ENCODE measurements around the gene LMO7.

LMO7 gene

GRCh38 chr13:75832812-75833211, 196.7 kb downstream of the LMO7 start:
- H2BK5ac ChIP-seq (ENCODE audit: low read depth, low read length, poor library complexity, severe bottlenecking) = no peak overlapping the region
- H2AFZ ChIP-seq (ENCODE audit: low read depth, low read length) = no peak overlapping the region
- no peak overlapping the region for H3K4me2 ChIP-seq (ENCODE audit: low read length, poor library complexity, severe bottlenecking)
- H3K79me1 ChIP-seq (replicated peaks; ENCODE audit: low read length, poor library complexity, severe bottlenecking) = peaks cover 12% of the 10 kb centered on the region
- H3K9me3 ChIP-seq (ENCODE audit: control insufficient read depth, low read length) = no peaks in the 10 kb centered on the region
- over 99% methylated on average over 5 of the region's 5 CpGs for WGBS
- no peaks in the 10 kb centered on the region for H3K4me1 ChIP-seq (ENCODE audit: control insufficient read depth, insufficient read depth, low read depth, low read length)
- H2AK5ac ChIP-seq (ENCODE audit: low read length, severe bottlenecking) = no peak overlapping the region
- H3K27ac ChIP-seq (ENCODE audit: low read length, poor library complexity, severe bottlenecking) = no peak overlapping the region
- no peak for DNase-seq
- no peak overlapping the region for H3K14ac ChIP-seq (ENCODE audit: low read length in 2 of 2)
- H3K9ac ChIP-seq (ENCODE audit: low read length) = no peak overlapping the region
- H2BK15ac ChIP-seq (ENCODE audit: low read depth, poor library complexity, severe bottlenecking) = no peak overlapping the region
- no peak overlapping the region for H3K4ac ChIP-seq (ENCODE audit: low read depth in 1 of 2, low read length in 2 of 2)
- no peak overlapping the region for H3K4me3 ChIP-seq (ENCODE audit: insufficient read depth in 1 of 2, low read depth in 1 of 2, low read length in 2 of 2)
- no peak overlapping the region for H2BK12ac ChIP-seq (ENCODE audit: low read length in 2 of 2)
- no peak overlapping the region for H2BK120ac ChIP-seq (ENCODE audit: low read depth, low read length)
- H3K36me3 ChIP-seq (ENCODE audit: control insufficient read depth in 1 of 2, insufficient read depth in 2 of 2, low read depth in 1 of 2, low read length in 2 of 2) = peaks cover 3 to 47% of the 10 kb centered on the region in 2 experiments
- no peaks in the 10 kb centered on the region for H3K27me3 ChIP-seq (ENCODE audit: control insufficient read depth in 1 of 2, insufficient read depth in 1 of 2, low read length in 2 of 2)
- no peak overlapping the region for H3K23ac ChIP-seq (ENCODE audit: low read length in 2 of 2)
- H4K91ac ChIP-seq (ENCODE audit: low read length) = no peak overlapping the region
- H4K8ac ChIP-seq (ENCODE audit: low read length) = no peak overlapping the region
- no peak overlapping the region for H3K18ac ChIP-seq (ENCODE audit: low read depth in 1 of 2, low read length in 2 of 2)

- no peak overlapping the region for H3K4me2 ChIP-seq (ENCODE audit: low read length, poor library complexity, severe bottlenecking)
- no peak overlapping the region for H2BK12ac ChIP-seq (ENCODE audit: low read length in 2 of 2)
- H3K4ac ChIP-seq (ENCODE audit: low read depth in 1 of 2, low read length in 2 of 2) = no peak overlapping the region
- H3K9ac ChIP-seq (ENCODE audit: low read length) = no peak overlapping the region
- peaks cover 5 to 78% of the 10 kb centered on the region in 2 experiments for H3K36me3 ChIP-seq (ENCODE audit: control insufficient read depth in 1 of 2, insufficient read depth in 2 of 2, low read depth in 1 of 2, low read length in 2 of 2)
- H3K27me3 ChIP-seq (ENCODE audit: control insufficient read depth in 1 of 2, insufficient read depth in 1 of 2, low read length in 2 of 2) = no peaks in the 10 kb centered on the region
- H3K18ac ChIP-seq (ENCODE audit: low read depth in 1 of 2, low read length in 2 of 2) = no peak overlapping the region
- 98% methylated on average over 4 of the region's 4 CpGs for WGBS
- DNase-seq = no peak
- H3K4me1 ChIP-seq (ENCODE audit: control insufficient read depth, insufficient read depth, low read depth, low read length) = no peaks in the 10 kb centered on the region
- peaks cover 2% of the 10 kb centered on the region for H3K79me1 ChIP-seq (replicated peaks; ENCODE audit: low read length, poor library complexity, severe bottlenecking)
- no peak overlapping the region for H4K8ac ChIP-seq (ENCODE audit: low read length)
- H3K4me3 ChIP-seq (ENCODE audit: insufficient read depth in 1 of 2, low read depth in 1 of 2, low read length in 2 of 2) = no peak overlapping the region
- H3K23ac ChIP-seq (ENCODE audit: low read length in 2 of 2) = no peak overlapping the region
- H2BK120ac ChIP-seq (ENCODE audit: low read depth, low read length) = no peak overlapping the region
- H4K91ac ChIP-seq (ENCODE audit: low read length) = no peak overlapping the region
- no peak overlapping the region for H2BK15ac ChIP-seq (ENCODE audit: low read depth, poor library complexity, severe bottlenecking)
- H2AFZ ChIP-seq (ENCODE audit: low read depth, low read length) = no peak overlapping the region
- H2BK5ac ChIP-seq (ENCODE audit: low read depth, low read length, poor library complexity, severe bottlenecking) = no peak overlapping the region
- no peak overlapping the region for H2AK5ac ChIP-seq (ENCODE audit: low read length, severe bottlenecking)
- H3K27ac ChIP-seq (ENCODE audit: low read length, poor library complexity, severe bottlenecking) = no peak overlapping the region
- H3K14ac ChIP-seq (ENCODE audit: low read length in 2 of 2) = no peak overlapping the region
- no peaks in the 10 kb centered on the region for H3K9me3 ChIP-seq (ENCODE audit: control insufficient read depth, low read length)
Observed at GRCh38 chr13:75836441-75836840, 200.3 kb downstream of the LMO7 start.

DNA sequence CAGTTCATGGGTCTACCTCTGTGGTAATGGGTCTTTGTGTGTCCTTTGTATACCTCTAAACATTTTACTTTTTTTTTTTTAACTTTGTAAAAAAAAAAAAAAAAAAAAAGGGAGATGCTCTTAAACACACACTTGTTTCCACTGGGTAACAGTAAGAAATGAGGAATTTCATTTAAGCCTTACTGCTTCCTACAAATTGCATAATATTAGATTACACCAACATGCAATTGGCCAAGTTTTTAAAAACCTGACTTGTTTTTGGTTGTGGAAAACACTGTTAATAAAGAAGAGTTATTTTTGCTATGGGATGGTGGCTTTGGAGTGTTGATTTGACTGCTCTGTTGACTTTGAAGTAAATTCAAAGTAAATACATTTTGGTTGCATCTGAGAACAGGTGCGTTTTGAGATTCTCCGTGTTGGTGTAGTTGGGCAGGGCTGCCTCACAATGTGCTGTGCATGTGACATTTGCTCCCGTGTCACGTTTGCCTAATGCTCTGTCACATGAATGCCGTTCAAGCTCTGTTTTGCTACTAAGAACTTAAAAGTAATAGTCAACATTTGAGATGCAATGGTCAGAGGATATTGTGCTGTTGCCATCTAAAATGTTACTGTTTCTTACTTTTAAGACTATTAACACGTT, 202.4 kb downstream of the LMO7 start:
- Histone ChIP-seq H3K18ac (ENCODE audit: low read depth in 1 of 2, low read length in 2 of 2) (no peak overlapping the region), H3K9ac (ENCODE audit: low read length) (no peak overlapping the region), H2AK5ac (ENCODE audit: low read length, severe bottlenecking) (no peak overlapping the region), H3K4ac (ENCODE audit: low read depth in 1 of 2, low read length in 2 of 2) (no peak overlapping the region), H2AFZ (ENCODE audit: low read depth, low read length) (no peak overlapping the region), H2BK12ac (ENCODE audit: low read length in 2 of 2) (no peak overlapping the region), H3K4me2 (ENCODE audit: low read length, poor library complexity, severe bottlenecking) (no peak overlapping the region), H3K79me1 (replicated peaks; ENCODE audit: low read length, poor library complexity, severe bottlenecking) (peaks cover 3% of the 10 kb centered on the region), H3K9me3 (ENCODE audit: control insufficient read depth, low read length) (peaks cover 5% of the 10 kb centered on the region), H4K91ac (ENCODE audit: low read length) (no peak overlapping the region), H3K36me3 (ENCODE audit: control insufficient read depth in 1 of 2, insufficient read depth in 2 of 2, low read depth in 1 of 2, low read length in 2 of 2) (peaks cover 15 to 90% of the 10 kb centered on the region in 2 experiments), H3K4me3 (ENCODE audit: insufficient read depth in 1 of 2, low read depth in 1 of 2, low read length in 2 of 2) (no peak overlapping the region), H3K27ac (ENCODE audit: low read length, poor library complexity, severe bottlenecking) (no peak overlapping the region), H3K27me3 (ENCODE audit: control insufficient read depth in 1 of 2, insufficient read depth in 1 of 2, low read length in 2 of 2) (no peaks in the 10 kb centered on the region), H4K8ac (ENCODE audit: low read length) (no peak overlapping the region), H2BK15ac (ENCODE audit: low read depth, poor library complexity, severe bottlenecking) (no peak overlapping the region), H2BK5ac (ENCODE audit: low read depth, low read length, poor library complexity, severe bottlenecking) (no peak overlapping the region), H3K23ac (ENCODE audit: low read length in 2 of 2) (no peak overlapping the region), H3K4me1 (ENCODE audit: control insufficient read depth, insufficient read depth, low read depth, low read length) (no peaks in the 10 kb centered on the region), H2BK120ac (ENCODE audit: low read depth, low read length) (no peak overlapping the region), H3K14ac (ENCODE audit: low read length in 2 of 2) (no peak overlapping the region)
- WGBS = 89% methylated on average over 5 of the region's 6 CpGs
- no peak for DNase-seq

GRCh38 chr13:75839406-75839805, 203.3 kb downstream of the LMO7 start:
- Histone ChIP-seq H2BK12ac (ENCODE audit: low read length in 2 of 2) (no peak overlapping the region), H4K91ac (ENCODE audit: low read length) (no peak overlapping the region), H3K27me3 (ENCODE audit: control insufficient read depth in 1 of 2, insufficient read depth in 1 of 2, low read length in 2 of 2) (no peaks in the 10 kb centered on the region), H3K4ac (ENCODE audit: low read depth in 1 of 2, low read length in 2 of 2) (no peak overlapping the region), H3K4me2 (ENCODE audit: low read length, poor library complexity, severe bottlenecking) (no peak overlapping the region), H3K36me3 (ENCODE audit: control insufficient read depth in 1 of 2, insufficient read depth in 2 of 2, low read depth in 1 of 2, low read length in 2 of 2) (peaks cover 16 to 91% of the 10 kb centered on the region in 2 experiments), H3K18ac (ENCODE audit: low read depth in 1 of 2, low read length in 2 of 2) (no peak overlapping the region), H3K4me1 (ENCODE audit: control insufficient read depth, insufficient read depth, low read depth, low read length) (no peaks in the 10 kb centered on the region), H2BK120ac (ENCODE audit: low read depth, low read length) (no peak overlapping the region), H3K23ac (ENCODE audit: low read length in 2 of 2) (no peak overlapping the region), H2AFZ (ENCODE audit: low read depth, low read length) (no peak overlapping the region), H3K9me3 (ENCODE audit: control insufficient read depth, low read length) (peaks cover 5% of the 10 kb centered on the region), H3K14ac (ENCODE audit: low read length in 2 of 2) (no peak overlapping the region), H4K8ac (ENCODE audit: low read length) (no peak overlapping the region), H3K4me3 (ENCODE audit: insufficient read depth in 1 of 2, low read depth in 1 of 2, low read length in 2 of 2) (no peak overlapping the region), H3K9ac (ENCODE audit: low read length) (no peak overlapping the region), H3K27ac (ENCODE audit: low read length, poor library complexity, severe bottlenecking) (no peak overlapping the region), H2BK5ac (ENCODE audit: low read depth, low read length, poor library complexity, severe bottlenecking) (no peak overlapping the region), H2AK5ac (ENCODE audit: low read length, severe bottlenecking) (no peak overlapping the region), H3K79me1 (replicated peaks; ENCODE audit: low read length, poor library complexity, severe bottlenecking) (peaks cover 3% of the 10 kb centered on the region), H2BK15ac (ENCODE audit: low read depth, poor library complexity, severe bottlenecking) (no peak overlapping the region)
- WGBS = 96% methylated on average over 2 of the region's 2 CpGs
- no peak for DNase-seq
